Measurements from ENCODE around the gene SCGN.

DNA sequence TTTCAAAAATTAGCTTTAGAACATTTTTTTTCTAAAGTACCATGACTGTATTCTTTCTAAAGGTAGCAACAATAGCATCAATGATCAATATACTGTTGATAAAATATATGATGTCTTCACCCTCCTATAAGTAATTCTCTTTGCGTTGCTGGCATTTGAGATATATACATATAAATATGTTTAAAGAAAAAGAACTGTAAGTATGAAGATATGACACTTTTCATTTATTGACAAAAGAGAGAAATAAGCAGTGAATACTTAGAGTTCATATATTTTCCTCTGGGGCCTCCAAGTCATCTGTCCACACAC is 49.4 kb upstream of the SCGN start:
- TF ChIP-seq, protein P1, sequence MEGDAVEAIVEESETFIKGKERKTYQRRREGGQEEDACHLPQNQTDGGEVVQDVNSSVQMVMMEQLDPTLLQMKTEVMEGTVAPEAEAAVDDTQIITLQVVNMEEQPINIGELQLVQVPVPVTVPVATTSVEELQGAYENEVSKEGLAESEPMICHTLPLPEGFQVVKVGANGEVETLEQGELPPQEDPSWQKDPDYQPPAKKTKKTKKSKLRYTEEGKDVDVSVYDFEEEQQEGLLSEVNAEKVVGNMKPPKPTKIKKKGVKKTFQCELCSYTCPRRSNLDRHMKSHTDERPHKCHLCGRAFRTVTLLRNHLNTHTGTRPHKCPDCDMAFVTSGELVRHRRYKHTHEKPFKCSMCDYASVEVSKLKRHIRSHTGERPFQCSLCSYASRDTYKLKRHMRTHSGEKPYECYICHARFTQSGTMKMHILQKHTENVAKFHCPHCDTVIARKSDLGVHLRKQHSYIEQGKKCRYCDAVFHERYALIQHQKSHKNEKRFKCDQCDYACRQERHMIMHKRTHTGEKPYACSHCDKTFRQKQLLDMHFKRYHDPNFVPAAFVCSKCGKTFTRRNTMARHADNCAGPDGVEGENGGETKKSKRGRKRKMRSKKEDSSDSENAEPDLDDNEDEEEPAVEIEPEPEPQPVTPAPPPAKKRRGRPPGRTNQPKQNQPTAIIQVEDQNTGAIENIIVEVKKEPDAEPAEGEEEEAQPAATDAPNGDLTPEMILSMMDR (conservative IDR thresholded peaks at IDR 0.05): peak; percentile 43
- TF ChIP-seq EZH2 (IDR thresholded peaks at IDR 0.05; ENCODE audit: low read depth): no peak

Measured in PC-9 (cell line).